Activated CD4-positive, alpha-beta T cell treated with anti-CD3 and anti-CD28 coated beads for 4 hours (primary cell): ENCODE data around the gene IL5.
"Not testable (repeated sequence)": the region's sequence is repeated elsewhere in the genome, so short reads cannot be mapped to it uniquely, and the experiment has no call there.

Experiments used
- DNase-seq, 2 donors: peaks; one replicate each; pipeline ENCODE4 v3.0.0-alpha.2; 2020

Gene IL5

DNA sequence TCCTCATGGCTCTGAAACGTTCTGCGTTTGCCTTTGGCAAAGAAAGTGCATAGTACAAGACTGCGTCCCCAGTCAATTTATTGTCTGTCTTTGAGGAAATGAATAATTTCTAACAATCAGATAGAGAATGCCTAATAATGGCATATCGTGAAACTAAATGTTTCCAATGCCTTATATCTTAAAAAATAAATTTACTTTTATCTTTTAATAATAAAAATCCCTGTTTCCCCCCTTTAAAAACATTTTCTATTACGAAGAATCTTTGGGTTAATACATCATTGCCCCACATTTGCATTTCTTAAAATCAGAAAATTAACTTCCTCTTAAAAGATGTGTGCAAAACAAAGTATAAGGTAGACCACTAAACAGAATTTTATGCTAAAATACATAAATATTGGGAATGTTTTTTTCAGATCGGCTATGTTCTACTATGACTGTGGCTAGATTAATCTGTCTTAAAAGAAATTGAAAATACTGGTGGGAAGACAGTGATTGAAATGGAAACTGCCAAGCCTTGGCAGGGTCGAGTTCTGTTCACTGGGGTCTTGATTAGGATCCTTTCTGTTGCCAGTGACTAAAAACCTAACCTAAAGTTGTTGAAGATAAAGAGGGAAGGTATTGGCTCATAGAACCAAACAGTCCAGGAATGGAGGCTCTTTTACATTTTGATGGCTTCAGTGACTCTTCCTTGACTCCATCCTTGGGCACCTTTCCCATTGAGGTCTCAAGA, at the start of gene IL5:
Gene IL5 (minus strand): TSS at position 51 of the 730 bp plus-strand sequence. CDS start 44 bp downstream, at position 7.
- no peak for DNase-seq

DNA sequence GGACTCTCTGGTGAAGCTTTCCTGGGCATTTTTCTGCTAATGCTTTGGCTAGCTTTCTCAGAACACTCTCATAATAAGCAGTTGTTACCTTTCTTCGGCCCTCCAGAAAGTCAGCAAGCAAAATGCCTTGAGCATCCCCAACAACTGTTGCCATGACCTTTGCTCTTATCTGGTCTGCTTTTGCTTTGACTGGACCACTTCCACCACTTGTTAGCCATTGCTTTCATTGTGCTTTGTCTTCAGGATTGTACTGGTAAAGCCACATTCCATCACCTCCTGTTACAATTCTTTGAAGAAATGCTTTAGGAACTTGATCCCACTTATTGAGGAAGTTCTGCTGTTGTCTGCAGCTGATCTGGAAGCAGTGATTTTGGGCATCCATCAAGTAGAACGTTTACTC, 49.2 kb upstream of the IL5 start:
- no peak for DNase-seq

DNA sequence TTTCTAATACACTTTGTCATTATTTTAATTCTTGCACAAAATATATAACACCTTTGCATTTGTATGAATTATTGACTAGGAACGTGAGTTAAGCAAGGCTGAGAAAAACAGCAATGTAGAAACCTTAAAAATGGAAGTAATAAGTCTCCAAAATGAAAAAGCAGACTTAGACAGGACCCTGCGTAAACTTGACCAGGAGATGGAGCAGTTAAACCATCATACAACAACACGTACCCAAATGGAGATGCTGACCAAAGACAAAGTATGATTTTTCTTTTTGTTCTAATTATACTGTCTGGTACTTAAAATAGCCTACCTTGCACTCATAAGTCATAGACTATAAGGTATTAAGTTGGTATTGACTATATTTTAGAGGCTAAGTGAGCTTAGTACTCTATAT, 47.8 kb upstream of the IL5 start:
- DNase-seq = no peak

DNA sequence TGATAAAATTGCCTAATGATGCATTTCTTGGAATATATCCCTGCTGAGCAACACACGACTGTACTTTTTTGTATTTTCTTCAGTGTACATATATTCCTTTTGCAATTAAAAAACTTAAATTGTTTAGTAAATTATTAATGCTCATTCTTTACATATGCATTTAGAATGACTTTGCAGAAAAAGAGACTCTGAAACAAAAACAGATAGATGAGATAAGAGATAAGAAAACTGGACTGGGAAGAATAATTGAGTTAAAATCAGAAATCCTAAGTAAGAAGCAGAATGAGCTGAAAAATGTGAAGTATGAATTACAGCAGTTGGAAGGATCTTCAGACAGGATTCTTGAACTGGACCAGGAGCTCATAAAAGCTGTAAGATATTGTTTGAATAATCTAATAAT, 46.1 kb upstream of the IL5 start:
- DNase-seq = no peak

DNA sequence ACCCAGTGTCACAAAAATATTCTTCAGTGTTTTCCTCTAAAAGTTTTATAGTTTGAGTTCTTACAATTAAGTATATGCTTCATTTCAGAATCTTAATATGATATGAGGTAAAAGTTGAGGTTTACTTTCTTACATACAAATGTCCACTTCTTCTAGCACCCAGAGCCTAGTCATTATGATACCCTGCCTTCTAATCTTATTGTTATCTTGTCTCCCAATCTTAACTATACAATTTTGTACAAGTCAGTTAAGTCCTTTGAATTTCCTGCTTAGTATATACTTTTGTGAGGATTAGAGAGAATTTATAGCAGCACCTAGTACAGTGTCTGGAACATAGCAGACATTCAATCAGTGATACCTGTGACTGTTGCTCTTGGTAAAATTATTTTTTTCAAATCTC, 42.7 kb upstream of the IL5 start:
- no peak for DNase-seq

DNA sequence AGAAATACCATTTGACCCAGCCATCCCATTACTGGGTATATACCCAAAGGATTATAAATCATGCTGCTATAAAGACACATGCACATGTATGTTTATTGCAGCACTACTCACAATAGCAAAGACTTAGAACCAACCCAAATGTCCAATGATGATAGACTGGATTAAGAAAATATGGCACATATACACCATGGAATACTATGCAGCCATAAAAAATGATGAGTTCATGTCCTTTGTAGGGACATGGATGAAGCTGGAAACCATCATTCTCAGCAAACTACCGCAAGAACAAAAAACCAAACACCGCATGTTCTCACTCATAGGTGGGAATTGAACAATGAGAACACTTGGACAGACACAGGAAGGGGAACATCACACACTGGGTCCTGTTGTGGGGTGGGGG, 41.2 kb upstream of the IL5 start:
- not testable (repeated sequence) for DNase-seq

DNA sequence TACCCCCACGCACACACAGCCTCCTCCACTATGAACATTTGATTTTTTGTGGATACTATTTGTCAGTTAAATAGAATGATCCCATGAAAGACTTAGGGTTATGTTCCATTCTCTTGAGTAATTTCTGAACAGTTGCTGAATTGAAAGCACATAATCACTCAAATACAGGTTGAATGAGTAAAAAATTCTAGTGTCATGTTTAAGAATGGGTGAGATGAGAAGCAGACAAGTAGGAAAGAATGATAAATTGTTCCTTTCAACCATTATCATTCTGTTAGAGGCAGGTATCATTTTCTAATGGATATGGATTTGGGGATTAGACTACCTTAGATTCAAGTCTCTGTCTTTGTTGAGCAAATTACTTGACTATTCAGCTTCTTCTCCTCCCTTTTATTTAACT, 32.8 kb upstream of the IL5 start:
- DNase-seq = no peak

DNA sequence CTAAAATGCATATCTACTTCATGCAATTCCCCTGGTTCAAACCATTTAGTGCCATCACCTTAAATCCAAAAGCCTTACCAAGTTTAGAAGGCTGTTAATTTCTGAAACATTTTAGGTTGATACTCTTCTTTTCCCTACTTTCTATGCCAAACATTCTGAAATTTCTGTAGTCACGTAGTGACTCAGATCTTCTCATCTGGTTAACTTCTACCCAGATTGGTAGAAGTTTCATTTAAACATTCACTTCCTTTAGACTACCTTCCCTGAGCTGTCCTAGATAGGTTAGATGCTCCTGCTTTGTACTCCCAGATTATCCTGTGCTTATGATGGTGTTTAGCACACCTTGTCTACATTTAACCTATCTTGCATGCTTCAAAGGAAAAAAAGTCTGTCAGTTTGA, 23.3 kb upstream of the IL5 start:
- DNase-seq = no peak

DNA sequence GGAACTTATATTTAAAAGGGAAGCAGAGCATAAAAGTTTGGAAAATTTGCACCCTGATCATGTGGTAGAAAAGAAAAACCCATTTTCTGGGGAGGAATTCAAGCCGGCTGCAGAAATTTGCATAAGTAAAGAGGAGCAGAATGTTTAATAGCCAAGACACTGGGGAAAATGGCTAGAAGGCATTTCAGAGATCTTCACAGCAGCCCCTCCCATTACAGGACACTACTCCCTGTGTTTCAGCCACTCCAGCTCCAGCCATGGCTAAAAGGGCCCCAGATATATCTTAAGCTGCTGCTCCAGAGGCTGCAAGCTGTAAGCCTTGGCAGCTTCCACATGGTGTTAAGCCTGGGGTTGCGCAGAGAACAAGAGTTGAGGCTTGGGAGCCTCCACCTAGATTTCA, 21.2 kb upstream of the IL5 start:
- DNase-seq = not testable (repeated sequence)

DNA sequence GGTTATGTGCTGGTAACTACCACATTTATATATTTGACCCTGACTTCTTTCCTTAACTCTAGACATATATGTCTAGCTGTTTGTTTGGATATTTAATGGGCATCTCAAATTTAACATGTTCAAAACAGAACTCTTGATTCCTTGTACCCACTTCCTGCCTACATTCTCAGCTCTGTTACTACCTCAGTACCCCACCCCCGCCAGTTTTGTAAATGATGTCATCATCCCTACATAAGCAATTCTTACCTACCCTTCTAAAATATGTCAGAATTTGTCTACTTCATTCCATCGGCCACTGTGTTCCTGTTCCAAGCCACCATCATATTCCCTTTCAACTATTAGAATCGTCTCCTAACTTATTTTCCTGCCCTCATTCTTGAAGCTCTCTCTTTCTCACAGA, 18.3 kb upstream of the IL5 start:
- no peak for DNase-seq

DNA sequence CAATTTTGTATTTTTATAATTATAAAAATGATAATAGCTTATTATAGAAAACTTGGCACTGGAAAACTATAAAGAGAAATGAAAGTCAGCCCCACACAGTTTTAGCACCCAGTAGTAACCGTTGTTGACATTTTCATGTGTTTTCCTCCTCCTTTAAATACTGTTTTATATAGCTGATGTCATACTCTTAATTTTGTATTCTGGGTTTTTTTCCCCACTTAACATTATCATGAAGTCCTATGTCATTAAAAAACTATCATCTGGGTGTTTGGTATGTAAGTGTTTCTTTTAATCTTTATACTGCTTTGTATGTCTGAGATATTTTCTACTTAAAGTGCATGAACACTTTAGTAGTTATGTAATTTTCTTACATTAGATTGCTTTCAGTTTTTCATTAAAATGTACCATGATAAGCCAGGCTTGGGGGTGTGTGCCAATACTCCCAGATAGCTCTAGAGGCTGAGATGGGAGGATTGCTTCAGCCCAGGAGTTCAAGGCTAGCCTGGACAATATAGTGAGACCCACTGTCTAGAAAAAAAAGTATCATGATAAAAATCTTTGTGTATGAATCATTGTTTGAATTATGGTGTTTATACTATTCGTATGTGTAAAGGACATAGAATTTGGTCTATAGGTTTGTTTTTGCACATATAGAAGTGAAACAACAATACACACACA, 16.2 kb upstream of the IL5 start:
- no peak for DNase-seq

DNA sequence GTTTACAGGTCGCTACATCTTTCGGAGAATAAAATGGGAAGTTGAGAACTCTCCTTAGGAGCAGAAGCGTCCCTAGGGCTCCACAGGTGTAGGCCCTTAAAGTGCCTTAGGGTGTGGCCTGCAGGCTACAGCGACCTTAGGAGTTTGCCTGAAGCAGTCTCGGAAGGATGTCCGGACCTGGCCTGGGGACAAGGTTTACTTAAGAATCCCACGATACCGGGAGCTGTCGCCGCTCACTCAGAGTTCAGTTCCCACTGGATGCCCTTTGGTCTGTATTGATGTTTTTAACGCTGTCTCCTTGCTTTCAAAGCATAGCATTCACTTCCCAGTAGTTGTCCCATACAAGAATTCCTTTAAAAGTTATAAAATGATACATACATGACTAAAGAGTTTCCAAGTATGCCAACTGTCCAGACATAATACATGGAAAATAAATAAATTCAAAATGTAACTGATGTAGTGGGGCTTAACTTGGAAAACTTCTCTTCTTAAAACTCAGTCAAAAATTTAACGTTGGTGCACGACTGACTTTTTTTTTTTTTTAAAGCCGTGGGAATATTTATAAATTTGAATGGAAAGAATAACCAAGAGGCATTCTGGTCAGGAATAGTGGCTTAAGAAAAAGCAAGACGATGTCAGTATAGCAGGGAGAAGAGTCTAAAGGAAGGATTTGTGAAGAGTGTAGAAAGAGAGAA, 14.3 kb upstream of the IL5 start:
- DNase-seq = peak; percentile 9 to 28

DNA sequence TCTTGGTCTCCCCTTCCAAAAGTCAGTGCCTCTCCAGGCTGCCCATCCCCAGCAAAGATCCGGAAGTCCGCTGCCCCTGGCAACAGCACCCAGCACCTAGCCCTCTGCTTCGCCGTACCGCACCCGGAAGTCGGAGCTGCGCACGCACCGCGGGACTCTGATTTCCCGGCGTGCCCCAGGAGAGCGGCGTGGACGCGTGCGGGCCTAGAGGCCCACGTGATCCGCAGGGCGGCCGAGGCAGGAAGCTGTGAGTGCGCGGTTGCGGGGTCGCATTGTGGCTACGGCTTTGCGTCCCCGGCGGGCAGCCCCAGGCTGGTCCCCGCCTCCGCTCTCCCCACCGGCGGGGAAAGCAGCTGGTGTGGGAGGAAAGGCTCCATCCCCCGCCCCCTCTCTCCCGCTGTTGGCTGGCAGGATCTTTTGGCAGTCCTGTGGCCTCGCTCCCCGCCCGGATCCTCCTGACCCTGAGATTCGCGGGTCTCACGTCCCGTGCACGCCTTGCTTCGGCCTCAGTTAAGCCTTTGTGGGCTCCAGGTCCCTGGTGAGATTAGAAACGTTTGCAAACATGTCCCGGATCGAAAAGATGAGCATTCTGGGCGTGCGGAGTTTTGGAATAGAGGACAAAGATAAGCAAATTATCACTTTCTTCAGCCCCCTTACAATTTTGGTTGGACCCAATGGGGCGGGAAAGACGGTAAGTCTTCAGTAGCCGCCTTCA, 13.6 kb upstream of the IL5 start, which contains the start of gene RAD50:
Gene RAD50 (plus strand): TSS at position 215 of the 715 bp plus-strand sequence. CDS start 348 bp downstream, at position 563.
- peak; percentile 87 to 89 for DNase-seq

DNA sequence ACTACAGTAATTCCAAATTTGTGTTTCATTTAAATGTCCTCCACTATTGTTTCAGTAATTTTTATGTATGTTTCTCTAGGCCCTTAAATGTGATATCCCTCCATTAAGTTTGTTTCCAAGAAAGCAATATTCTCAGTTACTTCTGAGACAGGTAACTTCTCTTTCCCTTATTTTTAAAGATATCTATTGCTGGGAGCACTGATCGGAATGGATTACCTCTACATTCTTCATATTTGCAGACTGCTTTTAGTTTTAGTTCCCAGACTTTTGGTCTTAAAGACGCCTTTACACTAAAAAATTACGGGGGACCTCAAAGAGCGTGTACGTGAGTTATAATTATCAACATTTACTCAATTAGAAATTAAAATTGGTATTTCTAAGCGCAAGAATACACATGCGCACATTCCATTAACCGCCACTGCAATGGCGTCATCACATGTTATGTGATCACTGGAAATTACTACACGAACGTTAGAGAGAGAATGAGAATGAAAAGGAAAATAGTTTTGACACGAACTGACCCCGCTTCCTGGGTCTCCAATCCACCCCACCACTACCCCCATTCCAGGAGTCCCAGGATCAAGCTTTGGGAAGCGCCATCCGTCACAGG, 12.9 kb upstream of the IL5 start:
- no peak for DNase-seq

DNA sequence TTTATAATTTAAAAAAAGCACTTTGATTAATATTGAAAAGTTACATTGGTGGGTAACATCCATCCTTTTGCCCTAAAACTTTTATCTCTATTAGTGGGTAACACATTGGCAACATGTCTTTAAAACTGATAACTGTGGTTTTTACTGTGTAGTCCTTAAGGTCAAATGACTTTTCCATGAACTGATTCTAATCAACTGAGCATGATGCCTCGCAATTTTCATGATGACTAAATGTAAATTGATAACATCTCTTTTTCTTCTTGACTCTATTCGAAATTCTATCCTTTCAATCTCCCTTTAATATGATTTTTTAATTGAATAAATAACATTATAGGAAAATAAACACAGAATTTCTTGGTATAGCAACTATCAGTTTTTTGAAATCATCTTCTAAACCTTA, 6.3 kb upstream of the IL5 start:
- DNase-seq = no peak

DNA sequence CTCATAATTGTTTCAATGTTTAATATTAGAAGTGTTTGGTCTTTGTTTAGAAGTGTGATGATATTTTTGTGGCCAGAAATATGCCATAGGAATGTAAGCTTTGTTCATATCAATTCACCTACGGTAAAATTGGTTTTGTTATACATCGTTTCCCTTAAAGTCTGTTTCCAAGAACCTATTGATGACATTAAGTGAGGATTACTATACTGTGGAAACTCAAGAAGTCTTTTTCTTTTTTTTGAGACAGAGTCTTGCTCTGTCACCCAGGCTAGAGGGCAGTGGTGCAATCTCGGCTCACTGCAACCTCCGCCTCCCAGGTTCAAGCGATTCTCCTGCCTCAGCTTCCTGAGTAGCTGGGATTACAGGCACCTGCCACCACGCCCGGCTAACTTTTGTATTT, 5.5 kb upstream of the IL5 start:
- not testable (repeated sequence) for DNase-seq

DNA sequence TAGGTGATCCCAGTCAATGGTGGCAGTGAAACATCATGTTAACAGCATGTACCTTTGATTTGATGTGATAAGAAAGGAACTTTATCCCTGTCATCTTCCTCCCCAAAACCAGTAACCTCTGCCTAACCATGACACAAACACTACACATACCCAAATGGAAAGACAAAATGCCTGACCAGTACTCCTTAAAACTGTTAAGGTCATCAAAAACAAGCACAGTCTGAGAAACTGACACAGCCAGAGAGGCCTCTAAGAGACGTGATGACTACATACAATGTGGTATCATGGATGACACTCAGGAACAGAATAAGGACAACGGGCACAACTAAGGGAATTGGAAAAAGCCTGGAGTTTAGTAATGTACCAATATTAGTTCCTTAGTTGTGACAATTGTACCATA, 3.9 kb upstream of the IL5 start:
- DNase-seq = no peak

DNA sequence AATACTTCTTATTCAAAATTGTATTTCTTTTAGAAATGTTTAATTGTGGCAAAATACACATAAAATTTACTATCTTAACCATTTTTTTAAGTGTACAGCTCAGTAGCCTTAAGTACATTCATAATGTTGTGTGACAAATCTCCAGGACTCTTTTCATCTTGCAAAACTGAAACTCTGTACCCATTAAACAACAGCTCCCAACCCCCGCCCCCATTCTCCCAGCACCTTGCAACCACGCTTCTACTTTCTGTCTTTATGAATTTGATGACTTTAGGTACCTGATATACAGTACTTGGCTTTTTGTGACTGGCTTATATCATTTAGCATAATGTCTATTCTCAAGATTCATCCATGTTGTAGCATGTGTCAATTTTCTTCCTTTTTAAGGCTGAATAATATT, 2.8 kb upstream of the IL5 start:
- DNase-seq = no peak

DNA sequence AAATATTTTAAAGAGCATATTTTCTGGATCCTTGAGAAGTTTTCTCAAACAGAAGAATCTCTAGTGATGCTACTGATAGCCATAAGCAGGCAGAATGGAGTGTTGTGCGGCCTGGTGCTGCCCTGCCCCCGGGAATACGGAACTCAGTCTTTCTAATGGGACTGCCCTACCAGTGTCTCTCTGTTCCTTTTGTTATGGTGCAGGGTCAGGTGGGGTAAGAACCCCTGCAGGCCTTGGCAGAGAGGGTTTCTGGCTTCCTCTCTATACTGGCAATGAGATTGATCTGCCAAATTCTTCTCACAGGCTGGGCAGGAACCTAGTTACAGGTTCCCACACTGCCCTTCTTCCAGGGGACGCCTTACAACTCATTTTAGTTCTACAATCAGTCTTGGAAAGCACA, 2.6 kb downstream of the IL5 start:
- no peak for DNase-seq

DNA sequence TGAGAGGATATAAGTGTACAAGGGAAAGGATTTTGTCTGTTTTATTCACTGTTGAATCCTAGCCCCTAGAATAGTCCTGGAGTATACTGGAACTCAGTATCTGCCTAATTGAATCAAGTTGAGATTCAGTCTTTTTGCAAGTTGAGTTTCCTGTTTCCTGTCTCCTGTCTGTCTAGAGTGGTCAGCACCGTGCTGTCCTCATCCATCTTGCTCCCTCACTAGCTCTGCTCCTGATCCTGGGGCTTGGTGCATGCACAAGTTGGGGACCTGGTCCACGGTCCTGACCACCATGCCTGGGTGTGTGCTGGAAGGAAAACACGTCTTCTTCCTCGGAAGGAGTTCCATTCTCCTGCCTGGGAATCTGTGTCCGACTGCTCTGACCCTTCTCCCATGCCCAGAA, 3.2 kb downstream of the IL5 start:
- no peak for DNase-seq

DNA sequence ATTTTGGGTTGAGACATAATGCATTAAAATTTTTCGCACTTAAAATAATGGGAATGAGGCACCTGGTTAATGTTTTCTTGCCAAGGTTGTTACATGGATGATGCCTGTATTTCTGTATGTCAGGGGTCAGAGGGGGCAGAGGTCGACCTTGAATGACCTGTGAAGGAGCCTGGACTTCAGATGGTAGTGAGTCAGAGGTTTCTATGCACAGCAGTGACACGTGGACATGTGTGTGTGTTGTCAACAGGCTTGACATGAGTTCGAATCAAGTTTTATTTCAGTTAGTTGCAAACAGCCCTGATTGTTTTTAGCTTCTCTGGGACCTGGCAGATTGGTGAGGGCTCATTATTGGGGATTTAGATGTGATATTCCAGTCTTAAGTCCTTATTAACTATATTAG, 3.6 kb downstream of the IL5 start:
- no peak for DNase-seq

DNA sequence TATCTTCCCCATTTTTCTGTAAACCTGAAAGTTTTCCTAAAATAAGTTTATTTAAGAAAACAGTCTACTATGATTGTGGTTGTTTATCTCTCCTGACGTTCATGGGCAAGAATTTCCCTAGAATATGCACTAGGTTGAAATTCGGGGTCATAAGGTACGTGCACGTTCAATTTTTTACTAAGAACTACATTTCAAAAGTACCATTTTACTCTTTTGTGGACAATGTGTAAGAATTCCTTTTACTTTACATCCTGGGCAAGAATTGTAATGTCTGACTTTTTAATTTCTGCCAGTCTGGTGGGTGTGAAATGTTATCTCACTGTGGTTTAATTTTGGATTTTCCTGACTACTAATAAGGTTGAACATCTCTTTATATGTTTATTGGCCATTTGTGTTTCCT, 12.4 kb downstream of the IL5 start:
- DNase-seq = no peak
